Endothelial cell of umbilical vein (primary cell): ENCODE data around the gene SUOX. TPM values are rescaled to one million over a fixed set of nuclear protein-coding genes. Genes with fewer than 3 reads are reported as not detected.

Experiments
- BruUV-seq: library from RNA; stranded (reverse); fragments of 400-500 nt; replicated peaks from 2 replicates; lab custom pipeline; 2021; lab: Mats Ljungman, UMichigan
- CTCF ChIA-PET: fragments of 300-600, 350-600 bp; sonication (Branson Sonifier 250); formaldehyde crosslinking; loops from one replicate; lab custom pipeline; 2021; ENCODE audit warnings: antibody characterized with exemption, inconsistent platforms; lab: Charles Lee
- POLR2A ChIA-PET: fragments of 300-600, 350-600 bp; sonication (Branson Sonifier 250); formaldehyde crosslinking; loops from one replicate; lab custom pipeline; 2021; ENCODE audit warnings: antibody characterized with exemption, inconsistent platforms; lab: Charles Lee
- DNase-seq: peaks from one replicate; pipeline ENCODE4 v3.0.0-alpha.2; 2011; ENCODE audit warnings: low read depth, low spot score
- FAIRE-seq: peaks from 2 replicates; lab custom pipeline; 2011; peaks lifted over from hg19 to GRCh38; lab: Jason Lieb, UNC
- H2AFZ ChIP-seq: 2 replicates; pipeline ENCODE4 v1.6.0; 2012; ENCODE audit warnings: low read depth, low read length, control low read depth, inconsistent platforms
- H3K27ac ChIP-seq: 2 replicates; pipeline ENCODE4 v1.5.1; 2011; ENCODE audit warnings: low read depth, mild to moderate bottlenecking, control low read depth, low read length, moderate library complexity; ENCODE audit not compliant: insufficient read depth
- H3K27me3 ChIP-seq, 2 experiments: 2 replicates each; pipeline versions ENCODE4 v1.6.0 to v1.6.1; 2011; ENCODE audit warnings: low read length in 2 of 2, mixed read lengths in 1 of 2; ENCODE audit not compliant: control insufficient read depth in 2 of 2, insufficient read depth in 2 of 2
- H3K36me3 ChIP-seq, 2 experiments: 2 replicates in 1 of 2; 3 replicates in 1 of 2; pipeline ENCODE4 v1.5.1; 2011; ENCODE audit warnings: low read length in 2 of 2, mild to moderate bottlenecking in 1 of 2, moderate library complexity in 1 of 2; ENCODE audit not compliant: control insufficient read depth in 2 of 2, insufficient read depth in 2 of 2; ENCODE audit errors: extremely low read depth in 1 of 2
- H3K4me1 ChIP-seq: 3 replicates; pipeline ENCODE4 v1.5.1; 2011; ENCODE audit warnings: mild to moderate bottlenecking, low read length; ENCODE audit not compliant: control insufficient read depth, insufficient read depth; ENCODE audit errors: extremely low read depth
- H3K4me2 ChIP-seq: 2 replicates; pipeline ENCODE4 v1.6.1; 2011; ENCODE audit warnings: low read length, control low read depth, mixed read lengths; ENCODE audit not compliant: insufficient read depth
- H3K4me3 ChIP-seq, 3 experiments: fragments of 200-600 bp in 1 of 3; sonication (generic), shearing (Covaris generic) in 1 of 3; replicated peaks in 1 of 3; 2 replicates each; pipeline ENCODE4 v1.5.1; 2011 to 2016; ENCODE audit warnings: control low read depth in 3 of 3, low read length in 3 of 3, mild to moderate bottlenecking in 2 of 3, inconsistent platforms in 1 of 3, low read depth in 1 of 3, moderate library complexity in 1 of 3; ENCODE audit not compliant: insufficient read depth in 1 of 3
- H3K79me2 ChIP-seq: 2 replicates; pipeline ENCODE4 v1.6.0; 2012; ENCODE audit warnings: low read length, inconsistent platforms; ENCODE audit not compliant: control insufficient read depth, insufficient read depth
- H3K9ac ChIP-seq: replicated peaks from 2 replicates; pipeline ENCODE3; 2011; ENCODE audit warnings: low read length, control low read depth; ENCODE audit not compliant: insufficient read depth; ENCODE audit errors: extremely low read depth
- H3K9me1 ChIP-seq: replicated peaks from 3 replicates; pipeline ENCODE4 v1.6.0; 2011; ENCODE audit warnings: mild to moderate bottlenecking, low read length; ENCODE audit not compliant: control insufficient read depth, insufficient read depth; ENCODE audit errors: extremely low read depth
- H3K9me3 ChIP-seq: replicated peaks from 2 replicates; pipeline ENCODE4 v1.5.1; 2012; ENCODE audit warnings: low read length, inconsistent platforms; ENCODE audit not compliant: control insufficient read depth, insufficient read depth
- H4K20me1 ChIP-seq: replicated peaks from 2 replicates; pipeline ENCODE3; 2011; ENCODE audit warnings: mild to moderate bottlenecking, low read length; ENCODE audit not compliant: control insufficient read depth, insufficient read depth; ENCODE audit errors: extremely low read depth
- EZH2 ChIP-seq: IDR thresholded peaks from 2 replicates; pipeline ENCODE4 v1.6.1; 2012; ENCODE audit warnings: borderline replicate concordance, low read depth, mild to moderate bottlenecking, moderate library complexity, low read length, inconsistent platforms; ENCODE audit not compliant: severe bottlenecking
- FOS ChIP-seq: IDR thresholded peaks from 2 replicates; pipeline ENCODE4 v1.6.1; 2011; ENCODE audit warnings: mild to moderate bottlenecking, low read length, moderate library complexity, borderline replicate concordance; ENCODE audit not compliant: insufficient read depth
- GATA2 ChIP-seq: IDR thresholded peaks from 2 replicates; pipeline ENCODE4 v1.7.0; 2011; ENCODE audit warnings: low read depth, mild to moderate bottlenecking, moderate library complexity, mixed read lengths, low read length; ENCODE audit not compliant: insufficient read length, insufficient read depth
- JUN ChIP-seq: IDR thresholded peaks from 2 replicates; pipeline ENCODE4 v1.6.1; 2011; ENCODE audit warnings: borderline replicate concordance, low read depth; ENCODE audit not compliant: insufficient read length, insufficient read depth
- MYC ChIP-seq: IDR thresholded peaks from one replicate; pipeline ENCODE4 v1.6.1; 2011; ENCODE audit warnings: mild to moderate bottlenecking, low read depth, low read length
- POLR2A ChIP-seq: IDR thresholded peaks from 2 replicates; pipeline ENCODE4 v1.6.1; 2012; ENCODE audit warnings: low read depth, mild to moderate bottlenecking, control low read depth, low read length
- POLR2AphosphoS5 ChIP-seq: IDR thresholded peaks from 2 replicates; pipeline ENCODE4 v1.6.1; 2012; ENCODE audit warnings: low read depth, mild to moderate bottlenecking, control low read depth, low read length, moderate library complexity; ENCODE audit not compliant: insufficient read depth
- dilution Hi-C: fragments of 300-500 bp; cut with MboI; formaldehyde crosslinking; loops from one replicate; pipeline ENCODE4 v1.15.0; 2019; ENCODE audit warnings: low sequenced_read_pairs; ENCODE audit not compliant: extremely low pct_ligation_motif_present
- intact Hi-C: fragments of 100-400 bp; cut with micrococcal nuclease; formaldehyde crosslinking; loops from one replicate; pipeline ENCODE4 v1.10.0; 2022
- polyA plus RNA-seq, 4 experiments: library from polyadenylated mRNA; depleted of rRNA in 3 of 4; stranded (reverse) in 3 of 4; unstranded in 1 of 4; fragments of >200 nt; gene quantifications; 2 replicates each; pipeline versions ENCODE4 v1.2.1 to v1.2.3, GENCODE V29; 2011 to 2012; ENCODE audit warnings: missing spikeins in 1 of 4
- total RNA-seq: library from RNA; stranded (reverse); gene quantifications from 2 replicates; pipeline ENCODE4 v1.2.3, GENCODE V29; 2021
- TF ChIP-seq, protein P1 (sequence below), 2 donors: IDR thresholded peaks; 1 replicate in 1 of 2; 2 replicates in 1 of 2; pipeline ENCODE4 v1.5.1; 2011; ENCODE audit warnings: low read length in 2 of 2, mild to moderate bottlenecking in 2 of 2, moderate library complexity in 2 of 2, control low read depth in 1 of 2, inconsistent platforms in 1 of 2, low read depth in 1 of 2; ENCODE audit not compliant: insufficient read depth in 1 of 2; ENCODE audit errors: extremely low read depth in 1 of 2
- TF ChIP-seq, protein P2 (sequence below): IDR thresholded peaks from 2 replicates; pipeline ENCODE4 v1.6.1; 2011; ENCODE audit not compliant: insufficient read depth, insufficient read length

Gene SUOX
- total and polyA plus RNA-seq, 2 donors (not counting 3 experiments of a cell fraction or from before 2014, with no cell fraction given): 24.3 to 31.4 TPM

- ChIA-PET CTCF (no interaction called here), POLR2A (no interaction called here)
- Histone ChIP-seq H3K79me2 (peaks cover 13% of the 10 kb centered on the region), H3K27me3 (no peaks in the 10 kb centered on the region), H3K27ac (peak within 1 kb of the TSS; percentile 51), H3K4me1 (peaks cover 15% of the 10 kb centered on the region), H4K20me1 (no peaks in the 10 kb centered on the region), H3K9ac (peak within 1 kb of the TSS; percentile 85), H3K9me1 (no peaks in the 10 kb centered on the region), H3K9me3 (no peaks in the 10 kb centered on the region), H3K4me2 (peak within 1 kb of the TSS; percentile 95), H2AFZ (peak within 1 kb of the TSS; percentile 98), H3K36me3 (peaks cover 1 to 3% of the 10 kb centered on the region in 2 experiments), H3K4me3 (peak within 1 kb of the TSS; percentile 48 to 68 (median 68))
- dilution Hi-C loops: no loop called here
- BruUV-seq: TSS peak; percentile 51
- DNase-seq (peak; percentile 89), FAIRE-seq (peak; percentile 91)
- intact Hi-C loops: no loop called here
- TF ChIP-seq GATA2 (no peak), POLR2A (peak; percentile 85), POLR2AphosphoS5 (peak; percentile 76), JUN (no peak), FOS (no peak), MYC (no peak), EZH2 (no peak)
- TF ChIP-seq, protein P1, sequence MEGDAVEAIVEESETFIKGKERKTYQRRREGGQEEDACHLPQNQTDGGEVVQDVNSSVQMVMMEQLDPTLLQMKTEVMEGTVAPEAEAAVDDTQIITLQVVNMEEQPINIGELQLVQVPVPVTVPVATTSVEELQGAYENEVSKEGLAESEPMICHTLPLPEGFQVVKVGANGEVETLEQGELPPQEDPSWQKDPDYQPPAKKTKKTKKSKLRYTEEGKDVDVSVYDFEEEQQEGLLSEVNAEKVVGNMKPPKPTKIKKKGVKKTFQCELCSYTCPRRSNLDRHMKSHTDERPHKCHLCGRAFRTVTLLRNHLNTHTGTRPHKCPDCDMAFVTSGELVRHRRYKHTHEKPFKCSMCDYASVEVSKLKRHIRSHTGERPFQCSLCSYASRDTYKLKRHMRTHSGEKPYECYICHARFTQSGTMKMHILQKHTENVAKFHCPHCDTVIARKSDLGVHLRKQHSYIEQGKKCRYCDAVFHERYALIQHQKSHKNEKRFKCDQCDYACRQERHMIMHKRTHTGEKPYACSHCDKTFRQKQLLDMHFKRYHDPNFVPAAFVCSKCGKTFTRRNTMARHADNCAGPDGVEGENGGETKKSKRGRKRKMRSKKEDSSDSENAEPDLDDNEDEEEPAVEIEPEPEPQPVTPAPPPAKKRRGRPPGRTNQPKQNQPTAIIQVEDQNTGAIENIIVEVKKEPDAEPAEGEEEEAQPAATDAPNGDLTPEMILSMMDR (IDR thresholded peaks at IDR 0.05; ENCODE audit: extremely low read depth in 1 of 2, insufficient read depth in 1 of 2, low read depth in 1 of 2, low read length in 2 of 2): no peak
- TF ChIP-seq, protein P2, sequence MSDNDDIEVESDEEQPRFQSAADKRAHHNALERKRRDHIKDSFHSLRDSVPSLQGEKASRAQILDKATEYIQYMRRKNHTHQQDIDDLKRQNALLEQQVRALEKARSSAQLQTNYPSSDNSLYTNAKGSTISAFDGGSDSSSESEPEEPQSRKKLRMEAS: no peak
Observed at GRCh38 chr12:55966408-55967281, 30.4 kb upstream of the SUOX start, which contains the start of gene CDK2. Gene CDK2, plus strand, starts transcription at chr12:55966830. Its CDS starts 179 bp downstream, at chr12:55967009.
